ENCODE measurements around the gene FAM111A. TPM values are rescaled to one million over a fixed set of nuclear protein-coding genes. Genes with fewer than 3 reads are reported as not detected.
A peak's percentile ranks its signal among the peaks of the same experiment; 100 is the strongest.

The FAM111A gene
- total and polyA plus RNA-seq, 10 of the 15 experiments (the other 5 are each of a cell fraction or from before 2014, with no cell fraction given): 26.6 to 95.0 (median 67.5) TPM

DNA sequence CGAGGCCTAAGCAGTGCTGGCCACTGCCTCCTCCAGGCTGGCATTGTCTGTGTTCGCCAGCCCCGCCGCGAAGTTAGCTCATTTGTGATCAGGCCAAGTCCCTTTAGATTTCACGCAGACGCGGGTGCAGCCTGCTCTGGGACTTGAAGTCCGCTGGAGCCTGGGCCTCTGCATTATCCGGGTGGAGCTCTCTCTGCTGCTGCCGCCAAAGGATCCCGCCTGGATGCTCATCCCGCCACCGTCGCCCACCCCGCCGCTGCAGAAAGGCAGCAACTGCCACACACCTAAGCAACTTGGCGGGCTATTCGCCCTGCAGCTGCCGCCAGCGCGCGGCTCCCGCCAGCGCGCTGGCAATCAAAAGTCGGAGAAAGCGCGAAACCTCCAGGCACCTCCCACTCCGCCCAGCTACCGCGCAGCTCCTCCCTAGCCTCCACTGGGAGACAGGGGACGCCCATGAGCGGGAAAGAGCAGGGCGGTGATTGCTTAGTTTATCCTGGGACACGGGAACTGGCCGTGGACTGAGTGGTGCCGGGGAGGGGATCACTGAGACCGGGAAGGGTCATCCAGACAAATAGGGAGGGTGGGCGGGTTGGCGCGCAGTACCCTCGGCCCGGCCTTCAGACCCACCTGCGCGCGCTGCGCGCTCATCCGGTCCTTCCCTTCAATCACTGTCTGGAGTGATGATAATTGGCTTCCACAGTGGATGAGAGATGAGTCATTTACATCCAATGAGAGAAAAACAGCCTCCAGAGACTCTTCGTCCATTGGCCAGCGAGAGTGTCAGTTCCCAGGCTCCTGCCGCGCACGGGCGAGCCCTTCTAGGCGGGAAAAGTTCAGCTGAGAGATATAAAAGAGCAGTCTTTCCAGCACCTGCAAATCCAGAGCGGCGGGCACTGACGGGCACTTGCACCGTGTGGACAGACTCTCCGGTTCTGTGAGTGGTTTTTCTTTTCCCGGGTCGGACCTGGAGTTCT, 36.0 kb upstream of the FAM111A start, which contains the start of gene FAM111B (continued):
- TF ChIP-seq E2F8 (IDR thresholded peaks at IDR 0.05; ENCODE audit: low read depth, partially characterized antibody) (peak; percentile 94), ATF7 (IDR thresholded peaks at IDR 0.05; ENCODE audit: low read depth) (peak; percentile 90), CREM (IDR thresholded peaks at IDR 0.05; ENCODE audit: low read depth) (peak; percentile 17; the same call in 1 of the 2 replicates), RUNX3 (IDR thresholded peaks at IDR 0.05; ENCODE audit: low read length) (0 out of 2 replicates have a peak, but pooled peaks have one; percentile 6), HCFC1 (IDR thresholded peaks at IDR 0.05; ENCODE audit: low read length) (0 out of 2 replicates have a peak, but pooled peaks have one; percentile 6), TCF3 (IDR thresholded peaks at IDR 0.05; ENCODE audit: borderline replicate concordance, insufficient read depth, low read depth, low read length) (peak; percentile 53; the same call in 1 of the 2 replicates), NRF1 (conservative IDR thresholded peaks at IDR 0.05; ENCODE audit: low read depth, low read length) (0 out of 2 replicates have a peak, but pooled peaks have one; percentile 7), NR2C1 (IDR thresholded peaks at IDR 0.05) (no peak), MAX (IDR thresholded peaks at IDR 0.05; ENCODE audit: low read depth, low read length) (peak; percentile 12; the same call in 1 of the 2 replicates), SMC3 (IDR thresholded peaks at IDR 0.05; ENCODE audit: borderline replicate concordance, low read length) (no peak)
- TF ChIP-seq, protein P1, sequence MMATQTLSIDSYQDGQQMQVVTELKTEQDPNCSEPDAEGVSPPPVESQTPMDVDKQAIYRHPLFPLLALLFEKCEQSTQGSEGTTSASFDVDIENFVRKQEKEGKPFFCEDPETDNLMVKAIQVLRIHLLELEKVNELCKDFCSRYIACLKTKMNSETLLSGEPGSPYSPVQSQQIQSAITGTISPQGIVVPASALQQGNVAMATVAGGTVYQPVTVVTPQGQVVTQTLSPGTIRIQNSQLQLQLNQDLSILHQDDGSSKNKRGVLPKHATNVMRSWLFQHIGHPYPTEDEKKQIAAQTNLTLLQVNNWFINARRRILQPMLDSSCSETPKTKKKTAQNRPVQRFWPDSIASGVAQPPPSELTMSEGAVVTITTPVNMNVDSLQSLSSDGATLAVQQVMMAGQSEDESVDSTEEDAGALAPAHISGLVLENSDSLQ (IDR thresholded peaks at IDR 0.05): peak; percentile 98

Data from GM12878 (cell line).